ENCODE measurements around the gene GABBR2. TPM values are rescaled to one million over a fixed set of nuclear protein-coding genes. Genes with fewer than 3 reads are reported as not detected.

The GABBR2 gene
- total and polyA plus RNA-seq, 2 experiments from 2014 or later = 0.89 to 1.3 TPM

- no peak overlapping the region for H3K4me3 Mint-ChIP-seq
These were observed 468.3 kb downstream of the GABBR2 start for GRCh38 chr9:98240475-98240874.

More at GRCh38 chr9:98240475-98240874, 468.3 kb downstream of the GABBR2 start:
- Mint-ChIP-seq H3K36me3 (ENCODE audit: low read depth) (no peaks in the 10 kb centered on the region), H3K4me1 (peaks cover 6% of the 10 kb centered on the region; the same call in 2 of the 3 replicates), H3K9me3 (no peaks in the 10 kb centered on the region), H3K27me3 (ENCODE audit: insufficient read depth, low read depth, poor library complexity) (peaks cover 8% of the 10 kb centered on the region), H3K27ac (no peak overlapping the region)
- H3K9me2 ChIP-seq (ENCODE audit: insufficient read depth) = no peaks in the 10 kb centered on the region
- no peak overlapping the region for H3K4me2 ChIP-seq
- H3K79me2 ChIP-seq (replicated peaks; ENCODE audit: insufficient read depth) = no peaks in the 10 kb centered on the region; the same call in 1 of the 2 replicates
- no peak overlapping the region for H2AFZ ChIP-seq
- no peak for DNase-seq (ENCODE audit: low spot score)
- H3K36me3 ChIP-seq (ENCODE audit: insufficient read depth) = no peaks in the 10 kb centered on the region
- H3K27ac ChIP-seq (ENCODE audit: low read depth) = no peak overlapping the region
- no peak overlapping the region for H3K4me3 ChIP-seq
- H3K4me1 ChIP-seq (ENCODE audit: insufficient read depth) = peaks cover 5% of the 10 kb centered on the region; the same call in 1 of the 2 replicates
- H4K20me1 ChIP-seq (replicated peaks; ENCODE audit: insufficient read depth) = 0 out of 2 replicates have a peak, but pooled peaks cover 4% of the 10 kb centered on the region
- TF ChIP-seq, protein P1, sequence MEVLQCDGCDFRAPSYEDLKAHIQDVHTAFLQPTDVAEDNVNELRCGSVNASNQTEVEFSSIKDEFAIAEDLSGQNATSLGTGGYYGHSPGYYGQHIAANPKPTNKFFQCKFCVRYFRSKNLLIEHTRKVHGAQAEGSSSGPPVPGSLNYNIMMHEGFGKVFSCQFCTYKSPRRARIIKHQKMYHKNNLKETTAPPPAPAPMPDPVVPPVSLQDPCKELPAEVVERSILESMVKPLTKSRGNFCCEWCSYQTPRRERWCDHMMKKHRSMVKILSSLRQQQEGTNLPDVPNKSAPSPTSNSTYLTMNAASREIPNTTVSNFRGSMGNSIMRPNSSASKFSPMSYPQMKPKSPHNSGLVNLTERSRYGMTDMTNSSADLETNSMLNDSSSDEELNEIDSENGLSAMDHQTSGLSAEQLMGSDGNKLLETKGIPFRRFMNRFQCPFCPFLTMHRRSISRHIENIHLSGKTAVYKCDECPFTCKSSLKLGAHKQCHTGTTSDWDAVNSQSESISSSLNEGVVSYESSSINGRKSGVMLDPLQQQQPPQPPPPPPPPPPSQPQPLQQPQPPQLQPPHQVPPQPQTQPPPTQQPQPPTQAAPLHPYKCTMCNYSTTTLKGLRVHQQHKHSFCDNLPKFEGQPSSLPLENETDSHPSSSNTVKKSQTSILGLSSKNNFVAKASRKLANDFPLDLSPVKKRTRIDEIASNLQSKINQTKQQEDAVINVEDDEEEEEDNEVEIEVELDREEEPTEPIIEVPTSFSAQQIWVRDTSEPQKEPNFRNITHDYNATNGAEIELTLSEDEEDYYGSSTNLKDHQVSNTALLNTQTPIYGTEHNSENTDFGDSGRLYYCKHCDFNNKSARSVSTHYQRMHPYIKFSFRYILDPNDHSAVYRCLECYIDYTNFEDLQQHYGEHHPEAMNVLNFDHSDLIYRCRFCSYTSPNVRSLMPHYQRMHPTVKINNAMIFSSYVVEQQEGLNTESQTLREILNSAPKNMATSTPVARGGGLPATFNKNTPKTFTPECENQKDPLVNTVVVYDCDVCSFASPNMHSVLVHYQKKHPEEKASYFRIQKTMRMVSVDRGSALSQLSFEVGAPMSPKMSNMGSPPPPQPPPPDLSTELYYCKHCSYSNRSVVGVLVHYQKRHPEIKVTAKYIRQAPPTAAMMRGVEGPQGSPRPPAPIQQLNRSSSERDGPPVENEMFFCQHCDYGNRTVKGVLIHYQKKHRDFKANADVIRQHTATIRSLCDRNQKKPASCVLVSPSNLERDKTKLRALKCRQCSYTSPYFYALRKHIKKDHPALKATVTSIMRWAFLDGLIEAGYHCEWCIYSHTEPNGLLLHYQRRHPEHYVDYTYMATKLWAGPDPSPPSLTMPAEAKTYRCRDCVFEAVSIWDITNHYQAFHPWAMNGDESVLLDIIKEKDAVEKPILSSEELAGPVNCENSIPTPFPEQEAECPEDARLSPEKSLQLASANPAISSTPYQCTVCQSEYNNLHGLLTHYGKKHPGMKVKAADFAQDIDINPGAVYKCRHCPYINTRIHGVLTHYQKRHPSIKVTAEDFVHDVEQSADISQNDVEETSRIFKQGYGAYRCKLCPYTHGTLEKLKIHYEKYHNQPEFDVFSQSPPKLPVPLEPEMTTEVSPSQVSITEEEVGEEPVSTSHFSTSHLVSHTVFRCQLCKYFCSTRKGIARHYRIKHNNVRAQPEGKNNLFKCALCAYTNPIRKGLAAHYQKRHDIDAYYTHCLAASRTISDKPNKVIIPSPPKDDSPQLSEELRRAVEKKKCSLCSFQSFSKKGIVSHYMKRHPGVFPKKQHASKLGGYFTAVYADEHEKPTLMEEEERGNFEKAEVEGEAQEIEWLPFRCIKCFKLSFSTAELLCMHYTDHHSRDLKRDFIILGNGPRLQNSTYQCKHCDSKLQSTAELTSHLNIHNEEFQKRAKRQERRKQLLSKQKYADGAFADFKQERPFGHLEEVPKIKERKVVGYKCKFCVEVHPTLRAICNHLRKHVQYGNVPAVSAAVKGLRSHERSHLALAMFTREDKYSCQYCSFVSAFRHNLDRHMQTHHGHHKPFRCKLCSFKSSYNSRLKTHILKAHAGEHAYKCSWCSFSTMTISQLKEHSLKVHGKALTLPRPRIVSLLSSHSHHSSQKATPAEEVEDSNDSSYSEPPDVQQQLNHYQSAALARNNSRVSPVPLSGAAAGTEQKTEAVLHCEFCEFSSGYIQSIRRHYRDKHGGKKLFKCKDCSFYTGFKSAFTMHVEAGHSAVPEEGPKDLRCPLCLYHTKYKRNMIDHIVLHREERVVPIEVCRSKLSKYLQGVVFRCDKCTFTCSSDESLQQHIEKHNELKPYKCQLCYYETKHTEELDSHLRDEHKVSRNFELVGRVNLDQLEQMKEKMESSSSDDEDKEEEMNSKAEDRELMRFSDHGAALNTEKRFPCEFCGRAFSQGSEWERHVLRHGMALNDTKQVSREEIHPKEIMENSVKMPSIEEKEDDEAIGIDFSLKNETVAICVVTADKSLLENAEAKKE (CRISPR knock-in tag; IDR thresholded peaks at IDR 0.05) = no peak
- no peak for TF ChIP-seq ETS1 (IDR thresholded peaks at IDR 0.05)
- TF ChIP-seq ZNF114 (CRISPR knock-in tag; IDR thresholded peaks at IDR 0.05) = no peak
- TF ChIP-seq JUNB (IDR thresholded peaks at IDR 0.05; ENCODE audit: unreplicated experiment) = no peak
- TF ChIP-seq, protein P2, sequence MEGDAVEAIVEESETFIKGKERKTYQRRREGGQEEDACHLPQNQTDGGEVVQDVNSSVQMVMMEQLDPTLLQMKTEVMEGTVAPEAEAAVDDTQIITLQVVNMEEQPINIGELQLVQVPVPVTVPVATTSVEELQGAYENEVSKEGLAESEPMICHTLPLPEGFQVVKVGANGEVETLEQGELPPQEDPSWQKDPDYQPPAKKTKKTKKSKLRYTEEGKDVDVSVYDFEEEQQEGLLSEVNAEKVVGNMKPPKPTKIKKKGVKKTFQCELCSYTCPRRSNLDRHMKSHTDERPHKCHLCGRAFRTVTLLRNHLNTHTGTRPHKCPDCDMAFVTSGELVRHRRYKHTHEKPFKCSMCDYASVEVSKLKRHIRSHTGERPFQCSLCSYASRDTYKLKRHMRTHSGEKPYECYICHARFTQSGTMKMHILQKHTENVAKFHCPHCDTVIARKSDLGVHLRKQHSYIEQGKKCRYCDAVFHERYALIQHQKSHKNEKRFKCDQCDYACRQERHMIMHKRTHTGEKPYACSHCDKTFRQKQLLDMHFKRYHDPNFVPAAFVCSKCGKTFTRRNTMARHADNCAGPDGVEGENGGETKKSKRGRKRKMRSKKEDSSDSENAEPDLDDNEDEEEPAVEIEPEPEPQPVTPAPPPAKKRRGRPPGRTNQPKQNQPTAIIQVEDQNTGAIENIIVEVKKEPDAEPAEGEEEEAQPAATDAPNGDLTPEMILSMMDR (conservative IDR thresholded peaks at IDR 0.05; ENCODE audit: low read depth in 2 of 2) = no peak
- TF ChIP-seq NANOG (IDR thresholded peaks at IDR 0.05; ENCODE audit: borderline replicate concordance) = no peak
- TF ChIP-seq CREB1 (CRISPR knock-in tag; IDR thresholded peaks at IDR 0.05; ENCODE audit: low read depth) = no peak
- TF ChIP-seq EZH2 (IDR thresholded peaks at IDR 0.05; ENCODE audit: low read depth, unreplicated experiment) = no peak
- no peak for TF ChIP-seq ZNF331 (CRISPR knock-in tag; IDR thresholded peaks at IDR 0.05; ENCODE audit: low read depth)
- TF ChIP-seq EZH2phosphoT487 (IDR thresholded peaks at IDR 0.05; ENCODE audit: unreplicated experiment) = no peak
- TF ChIP-seq STAT1 (IDR thresholded peaks at IDR 0.05; ENCODE audit: unreplicated experiment) = no peak
- TF ChIP-seq, protein P3, sequence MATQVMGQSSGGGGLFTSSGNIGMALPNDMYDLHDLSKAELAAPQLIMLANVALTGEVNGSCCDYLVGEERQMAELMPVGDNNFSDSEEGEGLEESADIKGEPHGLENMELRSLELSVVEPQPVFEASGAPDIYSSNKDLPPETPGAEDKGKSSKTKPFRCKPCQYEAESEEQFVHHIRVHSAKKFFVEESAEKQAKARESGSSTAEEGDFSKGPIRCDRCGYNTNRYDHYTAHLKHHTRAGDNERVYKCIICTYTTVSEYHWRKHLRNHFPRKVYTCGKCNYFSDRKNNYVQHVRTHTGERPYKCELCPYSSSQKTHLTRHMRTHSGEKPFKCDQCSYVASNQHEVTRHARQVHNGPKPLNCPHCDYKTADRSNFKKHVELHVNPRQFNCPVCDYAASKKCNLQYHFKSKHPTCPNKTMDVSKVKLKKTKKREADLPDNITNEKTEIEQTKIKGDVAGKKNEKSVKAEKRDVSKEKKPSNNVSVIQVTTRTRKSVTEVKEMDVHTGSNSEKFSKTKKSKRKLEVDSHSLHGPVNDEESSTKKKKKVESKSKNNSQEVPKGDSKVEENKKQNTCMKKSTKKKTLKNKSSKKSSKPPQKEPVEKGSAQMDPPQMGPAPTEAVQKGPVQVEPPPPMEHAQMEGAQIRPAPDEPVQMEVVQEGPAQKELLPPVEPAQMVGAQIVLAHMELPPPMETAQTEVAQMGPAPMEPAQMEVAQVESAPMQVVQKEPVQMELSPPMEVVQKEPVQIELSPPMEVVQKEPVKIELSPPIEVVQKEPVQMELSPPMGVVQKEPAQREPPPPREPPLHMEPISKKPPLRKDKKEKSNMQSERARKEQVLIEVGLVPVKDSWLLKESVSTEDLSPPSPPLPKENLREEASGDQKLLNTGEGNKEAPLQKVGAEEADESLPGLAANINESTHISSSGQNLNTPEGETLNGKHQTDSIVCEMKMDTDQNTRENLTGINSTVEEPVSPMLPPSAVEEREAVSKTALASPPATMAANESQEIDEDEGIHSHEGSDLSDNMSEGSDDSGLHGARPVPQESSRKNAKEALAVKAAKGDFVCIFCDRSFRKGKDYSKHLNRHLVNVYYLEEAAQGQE (IDR thresholded peaks at IDR 0.05; ENCODE audit: unreplicated experiment) = no peak
- no peak for TF ChIP-seq POLR2AphosphoS5 (IDR thresholded peaks at IDR 0.05; ENCODE audit: low read depth)
- H3F3A ChIP-seq (replicated peaks; ENCODE audit: low read depth) = no peaks in the 10 kb centered on the region
- no peaks in the 10 kb centered on the region for H3K27me3 ChIP-seq (ENCODE audit: insufficient read depth)
- no peak for ATAC-seq

Data from GM23338 (cell line).